ENCODE measurements around the gene NFKBIL1. TPM values are rescaled to one million over a fixed set of nuclear protein-coding genes. Genes with fewer than 3 reads are reported as not detected.
"Not testable (repeated sequence)": the region's sequence is repeated elsewhere in the genome, so short reads cannot be mapped to it uniquely, and the experiment has no call there.

NFKBIL1 gene
- polyA plus RNA-seq, 3 donors = 22.1 to 30.3 (median 26.5) TPM

DNA sequence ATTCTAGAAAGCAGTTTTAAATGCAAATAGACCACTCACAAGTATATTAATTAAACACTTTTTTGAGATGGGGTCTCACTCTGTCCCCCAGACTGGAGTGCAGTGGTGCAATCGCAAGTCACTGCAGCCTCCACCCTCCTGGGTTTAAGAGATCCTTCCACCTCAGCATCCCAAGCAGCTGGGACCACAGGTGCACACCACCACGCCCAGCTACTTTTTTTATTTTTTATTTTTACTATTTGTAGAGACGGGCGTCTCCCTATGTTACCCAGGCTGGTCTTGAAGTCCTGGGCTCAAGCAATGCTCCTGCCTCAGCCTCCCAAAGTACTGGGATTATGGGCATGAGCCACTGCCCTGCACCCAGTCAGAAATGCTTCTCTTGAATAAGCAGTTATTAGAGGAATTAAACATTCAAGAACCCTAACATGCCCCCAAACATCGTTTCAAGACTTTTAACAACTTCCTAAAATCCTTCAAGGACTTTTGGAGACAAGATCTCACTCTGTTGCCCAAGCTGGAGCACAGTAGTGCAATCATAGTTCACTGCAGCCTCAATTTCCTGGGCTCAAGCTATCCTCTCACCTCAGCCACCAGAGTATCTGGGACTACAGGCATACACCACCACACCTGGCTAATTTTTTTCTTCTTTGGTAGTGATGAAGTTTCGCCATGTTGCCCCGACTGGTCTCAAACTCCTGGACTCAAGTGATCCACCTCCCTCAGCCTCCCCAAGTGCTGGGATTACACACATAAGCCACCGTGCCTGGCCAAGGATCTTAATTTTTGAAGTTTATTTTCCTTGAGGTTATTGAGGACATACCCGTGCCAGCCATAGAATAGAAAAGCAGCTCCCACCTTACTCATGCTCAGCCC is 15.4 kb upstream of the NFKBIL1 start:
- no peak for DNase-seq

DNA sequence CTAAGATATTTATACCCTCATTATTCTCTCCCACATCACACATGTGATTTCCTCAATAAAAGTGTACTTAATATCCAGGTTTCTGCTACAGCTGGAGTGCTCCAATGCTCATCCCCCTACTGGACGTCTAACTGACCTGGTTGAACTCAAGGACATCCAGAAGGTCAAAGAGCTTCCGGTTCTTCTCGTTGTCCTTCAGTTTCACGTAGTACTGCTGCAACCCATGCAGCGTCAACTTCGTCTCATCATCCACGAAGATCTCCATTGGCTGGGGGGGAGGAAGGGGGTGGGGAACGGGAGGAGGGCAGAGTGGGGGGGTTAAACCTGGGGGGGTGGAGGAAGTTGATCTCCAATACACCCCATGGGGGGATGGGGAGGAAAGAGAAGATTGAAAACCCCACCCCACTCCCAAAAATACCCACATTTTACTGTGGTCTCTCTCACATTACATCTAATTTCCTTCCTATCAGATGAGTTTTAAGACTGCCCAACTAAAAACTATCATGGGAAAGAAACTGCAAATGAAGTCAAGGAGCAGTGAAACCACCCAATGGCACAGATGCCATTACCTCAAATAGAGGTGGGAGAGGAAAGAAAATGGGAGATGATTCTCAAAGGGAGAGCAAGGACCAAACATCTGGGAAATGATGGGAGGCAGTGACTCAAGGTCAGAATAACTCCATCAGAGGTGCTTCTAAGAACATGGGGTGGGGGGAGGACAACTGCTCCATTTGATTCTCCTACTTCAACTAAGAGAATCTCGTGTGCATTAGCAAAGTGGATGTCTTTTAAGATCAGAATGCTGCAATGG is 14.6 kb upstream of the NFKBIL1 start:
- DNase-seq = no peak

DNA sequence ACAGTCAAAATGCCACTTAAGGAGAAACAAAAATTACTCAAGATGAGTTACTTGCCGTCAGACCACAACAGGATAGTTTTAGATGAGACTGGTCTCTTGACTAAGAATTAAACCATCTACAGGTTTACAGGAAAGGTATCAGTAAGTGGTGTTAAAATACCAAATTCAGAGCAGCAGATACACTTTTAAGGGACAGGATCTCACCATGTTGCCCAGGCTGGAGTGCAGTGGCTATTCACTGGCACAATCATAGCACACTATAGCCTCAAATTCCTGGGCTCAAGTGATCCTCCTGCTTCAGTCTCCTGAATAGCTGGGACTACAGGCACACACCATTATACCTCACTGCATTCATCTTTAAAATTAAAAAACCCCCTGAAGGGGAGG is 14.0 kb upstream of the NFKBIL1 start:
- DNase-seq = no peak

DNA sequence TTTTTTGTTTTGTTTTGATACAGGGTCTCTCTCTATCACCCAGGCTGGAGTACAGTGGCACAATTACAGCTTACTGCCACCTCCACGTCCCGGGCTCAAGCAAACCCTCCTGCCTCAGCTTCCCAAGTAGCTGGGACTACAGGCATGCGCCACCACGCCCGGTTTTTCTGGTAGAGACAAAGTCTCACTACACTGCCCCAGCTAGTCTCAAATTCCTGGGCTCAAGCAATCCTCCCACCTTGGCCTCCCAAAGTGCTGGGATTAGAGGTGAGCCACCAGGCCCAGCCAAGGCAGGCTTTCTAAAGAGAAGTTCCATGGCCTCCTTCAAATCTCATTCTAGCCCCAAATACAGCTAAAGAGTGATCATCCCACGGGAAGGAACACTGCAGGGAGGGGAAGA is 13.4 kb upstream of the NFKBIL1 start:
- DNase-seq = no peak

DNA sequence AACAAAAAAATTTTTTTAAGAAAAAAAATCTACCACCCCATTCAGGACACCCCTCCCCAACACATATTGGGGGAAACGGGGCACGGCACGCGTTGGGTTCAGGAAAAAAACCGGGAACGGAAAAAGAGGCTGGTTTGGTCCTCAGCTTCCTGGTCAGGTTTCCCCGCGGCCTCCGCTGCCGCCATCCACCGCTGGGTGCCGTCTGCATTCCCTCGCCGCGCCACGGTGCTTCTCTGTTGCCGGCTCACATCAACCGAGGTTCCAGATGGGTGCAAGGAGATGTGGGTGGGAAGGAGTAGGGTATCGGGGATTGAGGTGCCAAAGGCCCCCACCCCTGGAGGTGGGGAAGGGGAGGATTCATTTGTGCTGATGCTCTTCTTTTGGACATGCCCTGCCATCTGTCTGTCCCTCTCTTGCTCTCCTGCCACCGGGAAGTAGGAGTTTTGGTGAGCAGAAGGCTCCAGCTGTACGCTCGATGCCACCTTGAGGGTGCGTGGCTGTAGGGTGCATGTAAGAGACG is 12.8 kb upstream of the NFKBIL1 start:
- DNase-seq = no peak

DNA sequence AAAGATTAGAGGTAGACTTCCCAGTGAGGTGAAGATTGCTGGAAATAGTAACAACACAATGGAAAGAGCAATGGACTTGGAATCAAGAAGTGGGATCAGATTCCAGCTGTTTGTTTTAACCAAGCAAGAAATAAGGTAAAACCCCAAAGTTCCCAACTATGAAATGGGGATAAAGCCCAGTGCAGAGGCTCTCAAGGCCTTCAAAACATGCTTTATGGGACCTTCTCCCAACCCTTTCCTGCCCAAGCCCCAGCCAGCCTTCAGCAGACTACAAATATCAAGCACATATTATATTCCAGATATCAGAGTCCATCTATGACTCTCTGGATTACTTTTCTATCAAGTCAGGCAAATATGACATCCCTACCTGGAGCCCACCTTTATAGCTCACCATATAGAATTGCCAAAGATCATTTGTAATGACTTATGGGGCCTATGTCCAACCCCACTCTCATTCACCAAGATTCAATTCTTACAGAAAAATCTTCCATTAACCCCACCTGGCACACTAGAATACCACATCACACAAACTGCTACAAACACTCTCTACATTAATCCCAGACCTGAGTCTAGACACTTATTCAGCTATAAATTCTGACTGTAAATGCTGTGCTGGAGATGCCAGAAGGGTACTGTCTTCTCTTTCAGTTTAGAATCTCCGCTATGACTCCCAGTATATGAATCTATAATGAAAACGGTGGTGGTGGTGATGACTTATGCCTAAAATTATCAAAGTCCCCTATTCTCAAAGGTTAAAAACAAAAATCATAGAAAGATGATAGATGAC is 11.7 kb upstream of the NFKBIL1 start:
- no peak for DNase-seq

DNA sequence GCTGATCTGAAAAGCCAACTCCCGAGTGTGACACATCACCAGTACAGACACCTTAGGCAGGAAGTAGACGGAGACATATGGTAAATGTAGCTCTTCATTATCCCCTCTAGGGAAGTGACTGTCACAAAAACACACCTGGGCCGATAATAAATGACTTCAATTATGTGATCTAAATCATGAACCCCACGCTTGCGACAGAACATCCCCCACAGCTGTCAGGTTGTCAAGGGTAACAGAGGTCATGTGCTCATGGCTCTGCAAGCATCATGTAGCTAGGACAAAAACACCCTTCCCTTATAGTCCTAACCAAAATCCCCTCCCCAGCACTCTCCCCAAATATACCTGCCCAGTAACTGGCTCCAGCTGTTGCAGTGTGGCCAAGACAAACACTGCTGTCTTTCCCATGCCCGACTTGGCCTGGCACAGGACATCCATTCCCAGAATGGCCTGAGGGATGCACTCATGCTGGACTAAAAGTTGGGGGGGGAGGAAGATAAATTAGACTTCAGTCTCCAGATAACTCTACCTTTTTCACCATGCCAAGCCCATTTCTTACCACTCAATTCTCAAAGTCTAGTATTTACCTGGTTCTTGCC is 8.5 kb upstream of the NFKBIL1 start:
- no peak for DNase-seq

DNA sequence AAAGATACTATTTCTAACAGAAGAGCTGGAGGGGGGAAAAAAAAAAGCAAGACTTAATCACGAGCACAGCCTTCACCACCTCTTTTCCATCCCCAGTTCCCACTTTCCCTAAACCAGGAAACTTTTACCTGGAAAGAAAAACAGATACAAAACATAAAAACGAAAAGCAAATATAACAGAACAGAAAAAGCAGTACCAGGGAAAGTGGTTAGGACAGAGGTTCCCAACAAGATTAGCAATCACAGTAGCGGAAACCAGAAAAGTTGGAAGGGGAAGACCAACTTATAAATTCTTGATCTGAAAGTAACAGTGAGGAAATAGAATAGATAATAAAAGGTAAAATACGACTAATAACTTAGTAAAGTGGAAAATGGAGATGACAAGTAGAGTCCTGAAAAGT is 6.8 kb upstream of the NFKBIL1 start:
- no peak for DNase-seq

DNA sequence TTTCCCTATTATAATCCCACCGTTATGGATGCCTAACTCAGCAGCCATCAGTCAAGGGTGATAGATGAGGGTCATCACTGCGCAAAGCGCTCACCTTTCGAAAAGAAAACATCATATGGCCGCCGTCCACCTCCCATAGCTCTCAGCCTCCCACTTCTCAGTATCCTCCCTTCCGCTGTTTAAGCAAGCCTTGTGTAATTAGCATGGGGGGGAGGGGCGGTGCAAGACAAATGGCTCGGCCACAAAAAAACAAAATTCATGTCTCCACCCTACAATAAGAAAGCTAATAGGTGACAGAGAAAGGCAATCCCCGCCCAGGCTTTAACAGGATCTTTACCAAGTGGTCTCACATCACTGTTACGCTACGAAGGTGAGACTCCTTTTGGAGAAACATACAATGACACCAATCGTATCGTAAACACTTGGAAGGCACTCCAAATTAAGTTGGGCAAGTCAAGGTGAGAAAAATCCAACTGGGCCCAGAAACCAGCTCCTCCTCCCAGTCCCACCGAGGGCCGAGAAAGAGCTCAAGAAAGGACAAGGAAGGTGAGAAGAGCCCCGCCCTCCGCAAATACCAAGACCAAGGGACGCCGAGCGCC is 6.2 kb upstream of the NFKBIL1 start:
- peak; percentile 54 for DNase-seq

DNA sequence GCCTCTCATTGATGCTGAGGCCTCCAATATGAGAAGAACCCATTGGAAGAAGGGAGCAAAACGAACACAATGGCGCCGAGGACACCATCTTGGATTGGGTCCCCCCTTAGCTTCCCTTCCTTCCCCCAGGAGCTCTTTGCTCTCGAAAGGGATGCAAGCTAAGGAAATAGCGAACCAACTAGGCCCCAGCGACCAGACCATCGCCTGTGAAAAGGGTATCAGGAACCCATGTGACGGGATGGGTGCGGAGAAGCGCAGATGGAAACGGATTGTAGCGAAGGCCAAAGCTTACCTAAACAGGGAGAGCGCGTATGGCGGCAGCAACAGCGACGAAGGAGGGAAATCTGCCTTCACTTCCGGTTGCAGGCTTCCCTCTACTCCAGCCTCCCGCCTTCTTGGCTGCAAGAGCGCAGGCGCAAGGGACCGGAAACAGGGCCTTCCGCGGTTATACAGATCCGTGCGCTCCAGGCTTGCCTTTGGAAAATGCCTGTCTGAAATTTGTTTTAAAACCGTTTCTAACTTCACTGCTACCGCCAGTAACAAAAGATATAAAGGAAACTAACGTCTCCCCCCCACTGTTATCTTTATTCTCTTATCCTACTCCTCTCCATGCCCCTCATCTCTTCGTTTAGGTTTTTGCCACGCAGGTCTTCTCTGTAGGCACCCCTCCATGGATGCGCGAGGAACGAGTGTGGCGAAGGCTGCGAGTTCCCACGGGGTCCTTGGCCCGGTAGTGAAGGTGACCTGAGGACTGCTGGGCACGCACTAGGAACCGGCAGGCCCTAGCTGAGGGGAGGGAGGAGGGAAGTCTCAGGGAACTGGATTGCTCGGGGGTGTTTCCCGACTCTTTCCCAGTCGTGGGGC is 5.5 kb upstream of the NFKBIL1 start, which contains the start of gene DDX39B:
Gene DDX39B, minus strand, starts transcription at position 346 of the 864 bp plus-strand sequence. CDS start 1,471 bp downstream, outside the sequence.
- peak; percentile 97 for DNase-seq

DNA sequence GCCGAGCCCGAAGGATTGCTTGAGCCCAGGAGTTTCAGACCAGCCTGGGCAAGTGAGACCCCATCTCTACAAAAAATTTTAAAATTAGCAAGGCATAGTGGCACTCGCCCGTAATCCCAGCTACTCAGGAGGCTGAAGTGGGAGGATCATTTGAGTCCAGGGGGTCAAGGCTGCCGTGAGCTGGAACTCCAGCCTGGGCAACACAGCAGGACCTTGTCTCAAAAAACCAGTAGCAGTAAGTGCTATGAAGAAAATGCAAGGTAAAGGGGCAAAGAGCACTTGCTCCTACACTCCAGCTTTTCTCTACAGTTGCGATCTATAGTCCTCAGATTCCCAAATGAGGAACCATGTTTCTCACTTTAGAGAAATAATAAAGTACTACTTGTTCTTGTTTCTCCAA is 3.8 kb upstream of the NFKBIL1 start:
- DNase-seq = no peak

DNA sequence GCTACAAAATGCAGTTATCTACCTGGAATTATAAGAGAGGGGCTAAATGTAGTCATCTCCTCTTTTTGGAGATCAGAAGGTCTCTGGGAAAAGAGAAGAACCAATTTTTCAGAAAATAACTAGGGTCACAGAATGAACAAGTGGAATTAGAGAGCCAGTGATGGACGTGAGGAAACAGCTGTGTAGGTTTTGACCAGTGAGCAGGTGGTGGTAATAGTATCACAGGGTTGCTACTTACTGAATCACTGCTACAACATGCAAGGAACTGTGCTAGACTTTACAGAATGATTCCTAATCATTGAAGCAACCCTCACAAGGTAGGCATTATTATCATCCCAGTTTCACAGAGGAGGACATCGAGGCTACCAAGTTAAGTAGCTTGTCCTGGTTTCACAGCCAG is 2.7 kb upstream of the NFKBIL1 start:
- DNase-seq = no peak

DNA sequence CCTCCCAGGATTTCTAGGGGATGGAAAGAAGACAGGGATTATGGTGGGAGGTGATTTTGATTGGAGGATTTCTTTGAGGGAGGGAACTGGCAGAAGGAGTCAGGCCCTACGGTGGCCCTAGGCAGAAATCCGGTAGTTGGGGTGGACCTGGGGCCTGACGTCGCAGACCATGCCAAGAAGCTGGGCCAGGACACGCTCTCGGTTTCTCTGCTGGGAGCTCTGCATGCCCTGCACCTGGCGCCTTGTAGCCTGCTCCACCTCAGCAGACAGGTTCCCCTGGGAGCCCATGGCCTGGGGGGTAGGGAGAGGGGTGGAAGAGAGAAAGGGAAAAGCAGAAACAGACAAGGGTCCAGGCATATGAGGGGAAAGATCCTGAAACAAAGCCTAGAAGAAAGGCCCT is 2.1 kb upstream of the NFKBIL1 start:
- DNase-seq = no peak

DNA sequence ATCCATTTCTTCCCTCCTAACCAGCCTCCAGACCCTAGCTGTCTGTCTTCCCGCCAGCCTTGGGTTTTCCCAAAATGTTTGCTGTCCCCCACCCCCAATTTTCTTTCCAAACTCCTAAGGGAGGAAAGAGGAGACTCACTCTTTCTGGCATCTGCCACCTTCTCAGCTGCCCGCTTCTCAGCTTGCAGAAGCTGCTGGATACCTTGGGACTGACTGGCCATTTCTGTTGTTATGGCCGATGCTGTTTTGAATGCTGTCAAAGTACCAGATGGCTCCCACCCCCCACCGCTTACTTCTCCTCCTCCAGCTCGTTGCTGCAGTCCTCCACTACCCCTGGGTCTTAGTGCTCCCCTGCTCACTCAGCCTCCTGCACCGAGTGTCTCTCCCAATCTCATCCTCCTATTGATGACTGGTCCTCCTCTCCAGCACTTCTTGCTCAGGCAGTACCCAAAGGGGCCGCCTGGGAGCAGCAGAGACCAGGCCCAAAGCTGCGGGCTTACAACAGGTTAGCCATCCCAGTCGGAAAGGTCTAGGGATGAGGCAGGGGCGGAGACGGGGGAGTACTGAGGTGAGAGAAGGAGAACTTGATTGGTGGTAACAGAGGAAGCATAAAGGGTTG is 960 bp upstream of the NFKBIL1 start, which contains the start of gene ATP6V1G2:
Gene ATP6V1G2, minus strand, starts transcription at position 270 of the 619 bp plus-strand sequence. Its CDS starts 49 bp downstream, at position 221.
- DNase-seq = peak; percentile 90

DNA sequence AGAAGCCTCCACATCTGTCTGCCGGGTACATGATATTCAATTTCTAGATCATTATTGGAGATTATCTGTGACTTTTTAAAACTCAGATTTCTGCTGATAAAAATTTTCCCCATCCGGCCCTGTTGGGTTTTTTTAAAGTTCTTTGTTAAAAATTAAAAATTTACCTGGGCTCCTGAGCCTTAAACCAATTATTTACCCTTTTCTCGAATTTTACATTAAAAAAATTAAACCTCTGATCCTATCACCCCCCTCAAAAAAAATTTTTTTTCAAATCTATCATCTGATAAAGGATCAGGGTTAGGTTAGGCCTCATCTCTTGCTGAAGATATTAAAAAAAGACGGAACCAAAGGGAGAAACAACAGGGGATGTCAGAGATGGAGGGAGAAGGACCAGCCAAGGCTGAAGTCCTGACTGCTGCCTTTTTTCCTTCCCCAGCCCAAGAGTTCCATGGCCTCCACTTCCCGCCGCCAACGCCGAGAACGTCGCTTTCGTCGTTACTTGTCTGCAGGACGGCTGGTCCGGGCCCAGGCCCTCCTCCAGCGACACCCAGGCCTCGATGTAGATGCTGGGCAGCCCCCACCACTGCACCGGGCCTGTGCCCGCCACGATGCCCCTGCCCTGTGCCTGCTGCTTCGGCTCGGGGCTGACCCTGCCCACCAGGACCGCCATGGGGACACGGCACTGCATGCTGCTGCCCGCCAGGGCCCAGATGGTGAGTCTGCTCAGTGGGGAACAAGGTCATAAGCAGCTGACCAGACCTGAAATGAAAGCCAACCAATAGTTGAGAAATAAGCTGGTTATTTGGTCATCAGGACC is 527 bp downstream of the NFKBIL1 start:
- no peak for DNase-seq

DNA sequence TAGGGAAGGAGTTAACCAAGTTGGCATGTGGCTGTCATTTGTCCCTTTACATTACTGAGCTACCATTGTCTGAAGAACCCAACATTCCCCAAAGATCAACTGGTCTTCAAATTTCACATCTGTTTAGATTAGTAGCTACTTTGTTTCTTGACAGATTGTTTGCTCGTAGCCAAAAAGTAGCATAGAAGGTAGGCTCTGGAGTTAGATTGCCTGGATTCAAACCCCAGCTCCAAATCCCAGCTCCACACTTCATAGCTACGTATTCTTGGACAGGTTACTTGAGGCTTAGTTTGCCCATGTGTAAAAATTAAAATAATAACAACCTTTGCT is 1.1 kb downstream of the NFKBIL1 start:
- DNase-seq = no peak

DNA sequence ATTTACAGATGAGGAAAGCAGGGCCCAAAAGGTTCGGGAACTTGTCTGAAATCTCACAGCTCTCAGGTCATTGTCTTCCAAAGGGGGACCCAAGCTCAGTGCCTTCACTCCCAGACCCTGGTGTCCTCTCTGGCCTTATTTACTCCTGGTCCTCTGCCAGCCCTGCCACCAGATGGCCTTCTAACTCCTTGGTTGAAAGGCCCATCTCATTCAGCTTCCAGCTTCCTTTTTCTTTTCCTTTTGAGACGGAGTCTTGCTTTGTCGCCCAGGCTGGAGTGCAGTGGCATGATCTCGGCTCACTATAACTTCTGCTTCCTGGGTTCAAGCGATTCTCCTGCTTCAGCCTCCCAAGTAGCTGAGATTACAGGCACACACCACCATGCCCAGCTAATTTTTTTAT is 4.0 kb downstream of the NFKBIL1 start:
- not testable (repeated sequence) for DNase-seq

DNA sequence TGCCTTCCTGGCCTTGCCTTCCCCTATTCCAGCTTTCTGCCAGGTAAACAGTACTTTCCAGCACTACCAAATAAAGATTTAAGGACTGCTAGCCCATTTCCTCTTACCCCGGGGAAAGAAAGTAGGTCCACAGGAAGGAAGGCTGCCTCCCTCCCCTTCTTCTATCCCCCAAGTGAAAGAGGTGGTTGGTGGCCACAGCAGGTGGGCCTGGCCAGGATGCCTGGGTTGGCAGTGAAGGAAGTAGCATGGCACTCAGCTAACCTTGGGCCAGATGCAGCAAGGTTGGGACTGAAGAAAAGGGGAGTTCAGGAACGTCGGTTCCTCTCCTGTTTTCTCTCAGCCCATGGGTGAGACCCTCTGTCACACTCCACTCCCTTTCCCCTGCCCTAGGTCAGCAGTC is 8.9 kb downstream of the NFKBIL1 start:
- DNase-seq = no peak

All from renal pelvis (tissue), 4 donors.